PC-3 (cell line): ENCODE measurements around the gene PHRF1. TPM values are rescaled to one million over a fixed set of nuclear protein-coding genes. Genes with fewer than 3 reads are reported as not detected.

ENCODE experiments used
- ATAC-seq: fragments of 200-7000 bp; cut with Tn5 transposase; 2 replicates; pipeline ENCODE4 v1.9.1; 2020; ENCODE audit warnings: mild to moderate bottlenecking, moderate library complexity
- BruUV-seq: library from RNA; stranded (reverse); fragments of 400-500 nt; replicated peaks from 2 replicates; lab custom pipeline; 2021; lab: Mats Ljungman, UMichigan
- CTCF ChIA-PET: fragments of 300-600 bp; sonication (Branson Sonifier 250); formaldehyde crosslinking; loops from one replicate; lab custom pipeline; 2022; ENCODE audit warnings: antibody characterized with exemption; lab: Charles Lee
- POLR2A ChIA-PET: fragments of 300-600 bp; sonication (Branson Sonifier 250); formaldehyde crosslinking; loops from one replicate; lab custom pipeline; 2022; ENCODE audit warnings: antibody characterized with exemption; ENCODE audit not compliant: unreplicated experiment; lab: Charles Lee
- DNase-seq: peaks from one replicate; pipeline ENCODE4 v3.0.0-alpha.2; 2015
- H2AFZ ChIP-seq: fragments of 300-600 bp; sonication (generic); 2 replicates; pipeline ENCODE4 v1.6.0; 2016; ENCODE audit warnings: antibody characterized with exemption, low read length
- H3F3A ChIP-seq: fragments of 300-600 bp; sonication (generic); one replicate; pipeline ENCODE4 v1.6.0; 2017; ENCODE audit warnings: antibody characterized with exemption, low read length, control low read depth, mild to moderate bottlenecking; ENCODE audit not compliant: unreplicated experiment
- H3K27ac ChIP-seq: fragments of 300-600 bp; sonication (generic); 2 replicates; pipeline ENCODE4 v1.5.1; 2016; ENCODE audit warnings: mild to moderate bottlenecking, low read length
- H3K27me3 ChIP-seq: fragments of 300-600 bp; sonication (generic); 2 replicates; pipeline ENCODE4 v1.6.1; 2016; ENCODE audit warnings: low read length, mixed read lengths
- H3K36me3 ChIP-seq: fragments of 300-600 bp; sonication (generic); 2 replicates; pipeline ENCODE4 v1.6.1; 2016; ENCODE audit warnings: low read depth, mixed run types, low read length, mixed read lengths
- H3K4me1 ChIP-seq: fragments of 300-600 bp; sonication (generic); 2 replicates; pipeline ENCODE4 v1.5.1; 2016; ENCODE audit warnings: low read length; ENCODE audit not compliant: insufficient read depth
- H3K4me2 ChIP-seq: fragments of 300-600 bp; sonication (generic); 2 replicates; pipeline ENCODE4 v1.6.0; 2016; ENCODE audit warnings: low read length
- H3K4me3 ChIP-seq: fragments of 300-600 bp; sonication (generic); 2 replicates; pipeline ENCODE4 v1.5.1; 2016; ENCODE audit warnings: mild to moderate bottlenecking, low read length, mixed read lengths
- H3K79me2 ChIP-seq: fragments of 300-600 bp; sonication (generic); 2 replicates; pipeline ENCODE4 v1.6.1; 2017; ENCODE audit warnings: low read length, mixed read lengths
- H3K9ac ChIP-seq: fragments of 300-600 bp; sonication (generic); 2 replicates; pipeline ENCODE4 v1.6.0; 2016; ENCODE audit warnings: mild to moderate bottlenecking, low read length
- H3K9me2 ChIP-seq: fragments of 300-600 bp; sonication (generic); replicated peaks from 2 replicates; pipeline ENCODE4 v1.6.1; 2016; ENCODE audit warnings: mixed run types, low read length, mixed read lengths
- H3K9me3 ChIP-seq: fragments of 300-600 bp; sonication (generic); 2 replicates; pipeline ENCODE4 v1.6.1; 2016; ENCODE audit warnings: low read length, mixed read lengths
- H4K20me1 ChIP-seq: fragments of 300-600 bp; sonication (generic); 2 replicates; pipeline ENCODE4 v1.6.1; 2016; ENCODE audit warnings: low read length, mixed read lengths
- CTCF ChIP-seq: fragments of 300-600 bp; sonication (generic); conservative IDR thresholded peaks from 2 replicates; pipeline ENCODE4 v1.5.1; 2017; ENCODE audit warnings: antibody characterized with exemption, low read depth, mild to moderate bottlenecking, low read length
- EZH2 ChIP-seq: fragments of 300-600 bp; sonication (generic); IDR thresholded peaks from one replicate; pipeline ENCODE4 v1.6.1; 2017; ENCODE audit warnings: antibody characterized with exemption, mild to moderate bottlenecking, low read length; ENCODE audit not compliant: unreplicated experiment
- EZH2phosphoT487 ChIP-seq: fragments of 300-600 bp; sonication (generic); IDR thresholded peaks from 2 replicates; pipeline ENCODE4 v1.6.1; 2018; ENCODE audit warnings: mild to moderate bottlenecking, antibody characterized with exemption, low read length, borderline replicate concordance
- intact Hi-C: fragments of 100-400 bp; cut with micrococcal nuclease; formaldehyde crosslinking; loops from 2 replicates; pipeline ENCODE4 v1.9.0; 2023
- total RNA-seq: library from RNA; depleted of rRNA; stranded (reverse); fragments of >200 nt; gene quantifications from 2 replicates; pipeline ENCODE4 v1.2.3, GENCODE V29; 2014

The PHRF1 gene
- total RNA-seq, 1 experiment from 2014 or later, result 41.4 TPM

GRCh38 chr11:559020-559620 is 17.1 kb upstream of the PHRF1 start:
- Histone ChIP-seq H3K4me2 (no peak overlapping the region), H3K4me1 (peaks cover 21% of the 10 kb centered on the region), H3K9me2 (no peaks in the 10 kb centered on the region), H3K4me3 (no peak overlapping the region), H4K20me1 (no peaks in the 10 kb centered on the region), H3K9ac (no peak overlapping the region), H3K36me3 (no peaks in the 10 kb centered on the region), H3K27me3 (peaks cover 6% of the 10 kb centered on the region; the same call in 1 of the 2 replicates), H2AFZ (no peak overlapping the region), H3K79me2 (peaks cover 26% of the 10 kb centered on the region), H3K9me3 (no peaks in the 10 kb centered on the region), H3K27ac (no peak overlapping the region), H3F3A (no peaks in the 10 kb centered on the region)
- TF ChIP-seq EZH2phosphoT487 (no peak), CTCF (no peak), EZH2 (no peak)
- BruUV-seq, result no TSS peak
- intact Hi-C loops, result no loop called here
- DNase-seq (no peak), ATAC-seq (no peak)
- CTCF ChIA-PET, result no interaction called here
- POLR2A ChIA-PET, result no interaction called here

- Histone ChIP-seq H3K9ac (peak overlapping the region; percentile 50; the same call in 1 of the 2 replicates), H3K27ac (no peak overlapping the region), H3K9me3 (no peaks in the 10 kb centered on the region), H3K9me2 (no peaks in the 10 kb centered on the region), H3K4me1 (peaks cover 24% of the 10 kb centered on the region), H3K27me3 (peaks cover 6% of the 10 kb centered on the region; the same call in 1 of the 2 replicates), H4K20me1 (no peaks in the 10 kb centered on the region), H3K36me3 (no peaks in the 10 kb centered on the region), H2AFZ (peak overlapping the region; percentile 61; the same call in 1 of the 2 replicates), H3K4me3 (peak overlapping the region; percentile 59), H3F3A (no peaks in the 10 kb centered on the region), H3K79me2 (peaks cover 26% of the 10 kb centered on the region), H3K4me2 (peak overlapping the region; percentile 82)
- ChIA-PET POLR2A (interaction anchor here (0.6 kb wide), 1 partner anchor 239 kb away, joined by 3 read pairs; no protein-coding TSS in a partner anchor), CTCF (no interaction called here)
- DNase-seq (no peak), ATAC-seq (no peak)
- intact Hi-C loops, result loop anchor here (10.0 kb wide), 1 partner anchor 55 kb away; the partner anchor contains the start of gene IRF7
- BruUV-seq, result no TSS peak
- no peak for TF ChIP-seq EZH2phosphoT487
- TF ChIP-seq EZH2, result no peak
- TF ChIP-seq CTCF, result no peak
Measured at GRCh38 chr11:559712-560304, 16.5 kb upstream of the PHRF1 start.
